ENCODE measurements around the gene HACE1.

The HACE1 gene

DNA sequence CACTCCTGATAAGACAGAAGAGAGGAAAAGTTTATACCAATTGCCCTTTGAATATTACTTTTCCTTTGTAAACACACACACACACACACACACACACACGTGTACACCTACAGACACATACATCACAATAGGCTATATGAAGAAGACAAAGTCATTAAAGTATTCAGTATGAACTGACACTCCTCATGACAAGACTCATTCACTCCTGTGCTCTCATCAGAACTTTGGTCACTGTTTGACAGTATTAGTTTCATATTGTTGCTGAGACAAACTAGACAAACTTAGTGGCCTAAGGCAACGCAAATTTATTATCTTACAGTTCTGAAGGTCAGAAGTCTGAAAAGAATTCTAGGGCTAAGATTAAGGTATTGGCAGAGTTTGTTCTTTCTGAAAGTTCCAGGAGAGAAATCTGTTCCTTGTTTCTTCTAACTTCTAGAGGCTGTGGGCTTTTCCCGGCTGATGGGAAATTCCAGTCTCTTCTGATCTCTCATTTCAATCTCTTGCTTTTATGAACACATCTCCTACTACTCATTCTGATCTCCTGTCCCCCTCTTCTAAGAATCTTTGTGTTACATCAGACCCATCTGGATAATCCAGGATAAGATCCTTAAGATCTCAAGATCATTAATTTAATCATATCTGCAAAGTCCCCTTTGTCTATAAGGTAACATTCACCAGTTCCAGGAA lies 171.3 kb downstream of the HACE1 start:
- no peaks in the 10 kb centered on the region for H3K9me3 ChIP-seq (ENCODE audit: control insufficient read depth in 2 of 2, low read length in 2 of 2)
- no peak overlapping the region for H3K27ac ChIP-seq (ENCODE audit: low read length)
- H3K36me3 ChIP-seq (ENCODE audit: control insufficient read depth in 2 of 2, insufficient read depth in 2 of 2, low read length in 2 of 2), result no peaks in the 10 kb centered on the region
- H3K27me3 ChIP-seq (ENCODE audit: control insufficient read depth in 1 of 2, insufficient read depth in 2 of 2, low read length in 2 of 2), result no peaks in the 10 kb centered on the region
- no peaks in the 10 kb centered on the region for H3K4me1 ChIP-seq (ENCODE audit: control insufficient read depth, insufficient read depth, low read length)
- H3K9ac ChIP-seq (ENCODE audit: low read length in 2 of 2), result no peak overlapping the region
- no peak overlapping the region for H3K4me3 ChIP-seq (ENCODE audit: low read length in 2 of 2)

- H3K9ac ChIP-seq (ENCODE audit: low read length in 2 of 2), result no peak overlapping the region
- H3K36me3 ChIP-seq (ENCODE audit: control insufficient read depth in 2 of 2, insufficient read depth in 2 of 2, low read length in 2 of 2), result no peaks in the 10 kb centered on the region
- no peaks in the 10 kb centered on the region for H3K9me3 ChIP-seq (ENCODE audit: control insufficient read depth in 2 of 2, low read length in 2 of 2)
- H3K4me3 ChIP-seq (ENCODE audit: low read length in 2 of 2), result no peak overlapping the region
- no peaks in the 10 kb centered on the region for H3K4me1 ChIP-seq (ENCODE audit: control insufficient read depth, insufficient read depth, low read length)
- no peaks in the 10 kb centered on the region for H3K27me3 ChIP-seq (ENCODE audit: control insufficient read depth in 1 of 2, insufficient read depth in 2 of 2, low read length in 2 of 2)
- no peak overlapping the region for H3K27ac ChIP-seq (ENCODE audit: low read length)
Observed at GRCh38 chr6:104686550-104687175, 173.1 kb downstream of the HACE1 start.

GRCh38 chr6:104685871-104686549 lies 173.7 kb downstream of the HACE1 start:
- Histone ChIP-seq H3K4me3 (ENCODE audit: low read length in 2 of 2) (no peak overlapping the region), H3K4me1 (ENCODE audit: control insufficient read depth, insufficient read depth, low read length) (no peaks in the 10 kb centered on the region), H3K27ac (ENCODE audit: low read length) (no peak overlapping the region)

DNA sequence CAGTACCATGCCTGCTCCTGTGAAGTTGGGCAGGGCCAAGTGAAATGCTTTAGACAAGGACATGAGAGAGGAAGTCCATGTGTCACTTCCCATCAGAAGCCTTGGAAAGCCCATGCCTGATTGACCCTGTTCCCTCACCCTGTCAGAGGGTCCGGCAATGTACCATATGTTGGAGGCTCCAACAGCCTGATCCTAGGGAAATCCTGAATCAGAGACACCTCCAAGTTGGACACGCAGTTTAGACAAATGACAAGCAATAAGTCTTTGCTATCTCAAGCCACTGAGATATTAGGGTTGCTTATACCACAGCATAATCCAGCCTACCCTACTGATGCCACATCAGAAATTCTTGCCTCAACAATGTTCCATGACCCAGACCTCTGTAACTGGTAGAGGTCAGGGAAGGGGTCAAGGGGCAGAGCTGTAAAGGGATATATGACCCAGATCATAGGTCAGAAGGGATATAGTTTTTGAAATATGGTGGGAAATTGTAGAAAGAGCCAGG lies 174.8 kb downstream of the HACE1 start:
- Histone ChIP-seq H3K9ac (ENCODE audit: low read length in 2 of 2) (no peak overlapping the region), H3K4me3 (ENCODE audit: low read length in 2 of 2) (no peak overlapping the region), H3K27me3 (ENCODE audit: control insufficient read depth in 1 of 2, insufficient read depth in 2 of 2, low read length in 2 of 2) (no peaks in the 10 kb centered on the region), H3K4me1 (ENCODE audit: control insufficient read depth, insufficient read depth, low read length) (no peaks in the 10 kb centered on the region), H3K36me3 (ENCODE audit: control insufficient read depth in 2 of 2, insufficient read depth in 2 of 2, low read length in 2 of 2) (no peaks in the 10 kb centered on the region), H3K27ac (ENCODE audit: low read length) (no peak overlapping the region), H3K9me3 (ENCODE audit: control insufficient read depth in 2 of 2, low read length in 2 of 2) (no peaks in the 10 kb centered on the region)

More at GRCh38 chr6:104685871-104686549, 173.7 kb downstream of the HACE1 start:
- no peaks in the 10 kb centered on the region for H3K27me3 ChIP-seq (ENCODE audit: control insufficient read depth in 1 of 2, insufficient read depth in 2 of 2, low read length in 2 of 2)
- H3K36me3 ChIP-seq (ENCODE audit: control insufficient read depth in 2 of 2, insufficient read depth in 2 of 2, low read length in 2 of 2), result no peaks in the 10 kb centered on the region
- no peaks in the 10 kb centered on the region for H3K9me3 ChIP-seq (ENCODE audit: control insufficient read depth in 2 of 2, low read length in 2 of 2)
- no peak overlapping the region for H3K9ac ChIP-seq (ENCODE audit: low read length in 2 of 2)

DNA sequence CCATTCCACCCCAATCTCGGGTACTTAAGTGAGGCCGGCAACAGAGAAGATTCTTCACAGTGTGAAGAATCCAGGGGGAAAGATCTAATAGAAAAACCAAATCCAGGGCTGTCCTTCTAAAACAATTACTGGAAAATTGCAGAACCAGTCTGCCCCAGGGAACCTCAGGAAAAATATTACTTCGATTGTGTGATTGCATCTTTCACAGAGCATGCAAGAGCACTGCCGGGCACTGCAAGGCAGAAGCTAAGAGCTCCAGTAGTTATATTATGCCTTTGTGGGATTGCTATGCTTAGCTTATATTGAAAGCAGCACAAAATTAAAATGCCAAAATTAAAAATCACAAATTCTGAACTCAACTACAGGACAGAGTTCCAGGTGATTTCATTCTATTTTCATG lies 175.9 kb downstream of the HACE1 start:
- H3K9ac ChIP-seq (ENCODE audit: low read length in 2 of 2), result no peak overlapping the region
- H3K27ac ChIP-seq (ENCODE audit: low read length), result no peak overlapping the region
- no peaks in the 10 kb centered on the region for H3K27me3 ChIP-seq (ENCODE audit: control insufficient read depth in 1 of 2, insufficient read depth in 2 of 2, low read length in 2 of 2)
- H3K9me3 ChIP-seq (ENCODE audit: control insufficient read depth in 2 of 2, low read length in 2 of 2), result peaks cover 0 to under 1% of the 10 kb centered on the region in 2 donors
- H3K36me3 ChIP-seq (ENCODE audit: control insufficient read depth in 2 of 2, insufficient read depth in 2 of 2, low read length in 2 of 2), result no peaks in the 10 kb centered on the region
- H3K4me1 ChIP-seq (ENCODE audit: control insufficient read depth, insufficient read depth, low read length), result no peaks in the 10 kb centered on the region
- no peak overlapping the region for H3K4me3 ChIP-seq (ENCODE audit: low read length in 2 of 2)

GRCh38 chr6:104682722-104683643 lies 176.7 kb downstream of the HACE1 start:
- no peaks in the 10 kb centered on the region for H3K4me1 ChIP-seq (ENCODE audit: control insufficient read depth, insufficient read depth, low read length)
- H3K9me3 ChIP-seq (ENCODE audit: control insufficient read depth in 2 of 2, low read length in 2 of 2), result peaks cover 0 to 3% of the 10 kb centered on the region in 2 donors
- no peak overlapping the region for H3K9ac ChIP-seq (ENCODE audit: low read length in 2 of 2)
- H3K4me3 ChIP-seq (ENCODE audit: low read length in 2 of 2), result no peak overlapping the region
- no peaks in the 10 kb centered on the region for H3K36me3 ChIP-seq (ENCODE audit: control insufficient read depth in 2 of 2, insufficient read depth in 2 of 2, low read length in 2 of 2)
- H3K27ac ChIP-seq (ENCODE audit: low read length), result no peak overlapping the region
- H3K27me3 ChIP-seq (ENCODE audit: control insufficient read depth in 1 of 2, insufficient read depth in 2 of 2, low read length in 2 of 2), result no peaks in the 10 kb centered on the region

DNA sequence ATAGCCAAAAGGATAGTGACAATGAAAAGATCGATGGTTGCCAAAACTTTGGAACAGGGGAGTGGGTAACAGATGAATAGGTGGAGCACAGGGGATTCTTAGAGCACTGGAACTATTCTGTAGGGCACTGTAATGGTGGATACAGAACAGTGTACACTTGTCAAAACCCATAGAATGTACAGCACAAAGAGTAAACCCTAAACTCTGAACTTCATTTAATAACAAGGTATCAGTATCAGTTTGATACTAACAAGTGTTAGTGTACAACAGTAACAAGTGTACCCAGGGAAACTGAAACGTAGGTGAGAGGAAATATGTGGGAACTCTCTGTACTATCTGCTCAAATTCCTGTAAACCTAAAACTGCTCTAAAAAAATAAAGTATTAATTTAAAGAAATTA lies 179.2 kb downstream of the HACE1 start:
- Histone ChIP-seq H3K27ac (ENCODE audit: low read length) (no peak overlapping the region), H3K9ac (ENCODE audit: low read length in 2 of 2) (no peak overlapping the region), H3K36me3 (ENCODE audit: control insufficient read depth in 2 of 2, insufficient read depth in 2 of 2, low read length in 2 of 2) (no peaks in the 10 kb centered on the region), H3K9me3 (ENCODE audit: control insufficient read depth in 2 of 2, low read length in 2 of 2) (peaks cover 0 to 3% of the 10 kb centered on the region in 2 donors), H3K4me3 (ENCODE audit: low read length in 2 of 2) (no peak overlapping the region), H3K4me1 (ENCODE audit: control insufficient read depth, insufficient read depth, low read length) (no peaks in the 10 kb centered on the region), H3K27me3 (ENCODE audit: control insufficient read depth in 1 of 2, insufficient read depth in 2 of 2, low read length in 2 of 2) (no peaks in the 10 kb centered on the region)

DNA sequence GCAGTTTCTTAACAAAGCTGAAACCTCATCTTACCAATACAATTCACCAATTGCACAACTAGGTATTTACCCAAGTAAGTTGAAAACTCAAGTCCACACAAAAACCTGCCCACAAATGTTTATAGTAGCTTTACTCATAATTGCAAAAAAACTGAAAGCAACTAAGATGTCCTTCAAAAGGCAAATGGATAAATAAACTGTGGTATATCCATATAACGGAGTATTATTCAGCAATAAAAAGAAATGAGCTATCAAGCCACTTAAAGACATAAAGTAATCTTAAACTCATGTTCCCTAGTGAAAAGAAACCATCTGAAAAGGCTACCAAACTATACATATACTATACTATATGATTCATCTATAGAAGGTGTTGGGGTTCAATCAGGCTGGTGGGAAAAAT lies 179.7 kb downstream of the HACE1 start:
- Histone ChIP-seq H3K4me3 (ENCODE audit: low read length in 2 of 2) (no peak overlapping the region), H3K9me3 (ENCODE audit: control insufficient read depth in 2 of 2, low read length in 2 of 2) (peaks cover 0 to 3% of the 10 kb centered on the region in 2 donors), H3K9ac (ENCODE audit: low read length in 2 of 2) (no peak overlapping the region), H3K4me1 (ENCODE audit: control insufficient read depth, insufficient read depth, low read length) (no peaks in the 10 kb centered on the region), H3K27ac (ENCODE audit: low read length) (no peak overlapping the region), H3K36me3 (ENCODE audit: control insufficient read depth in 2 of 2, insufficient read depth in 2 of 2, low read length in 2 of 2) (no peaks in the 10 kb centered on the region), H3K27me3 (ENCODE audit: control insufficient read depth in 1 of 2, insufficient read depth in 2 of 2, low read length in 2 of 2) (no peaks in the 10 kb centered on the region)

Measured in stomach smooth muscle (tissue), 2 donors.